T-helper 9 cell (primary cell): Measurements from ENCODE around the gene PAK5.

Experiments
- DNase-seq: peaks from one replicate; pipeline ENCODE4 v3.0.0-alpha.2; 2020

Gene PAK5

DNA sequence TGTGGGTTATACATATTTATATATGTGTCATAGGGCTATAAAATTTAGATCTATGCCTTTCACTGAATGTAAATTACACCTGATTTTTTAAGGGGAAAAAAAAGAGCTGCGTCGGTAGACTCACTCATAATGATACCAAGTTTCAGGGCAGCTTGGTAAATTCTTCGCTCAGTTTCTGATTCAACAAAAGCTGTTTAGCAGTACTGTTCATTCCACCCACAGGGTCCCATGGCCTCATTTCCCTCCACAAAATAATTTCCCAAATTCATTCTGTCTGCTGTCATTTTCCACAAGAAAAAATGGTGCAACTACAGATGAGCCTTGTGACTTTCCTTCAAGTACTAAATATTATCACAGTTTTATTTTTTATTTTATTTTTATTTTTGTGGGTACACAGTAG lies 63.7 kb downstream of the PAK5 start:
- DNase-seq: no peak

DNA sequence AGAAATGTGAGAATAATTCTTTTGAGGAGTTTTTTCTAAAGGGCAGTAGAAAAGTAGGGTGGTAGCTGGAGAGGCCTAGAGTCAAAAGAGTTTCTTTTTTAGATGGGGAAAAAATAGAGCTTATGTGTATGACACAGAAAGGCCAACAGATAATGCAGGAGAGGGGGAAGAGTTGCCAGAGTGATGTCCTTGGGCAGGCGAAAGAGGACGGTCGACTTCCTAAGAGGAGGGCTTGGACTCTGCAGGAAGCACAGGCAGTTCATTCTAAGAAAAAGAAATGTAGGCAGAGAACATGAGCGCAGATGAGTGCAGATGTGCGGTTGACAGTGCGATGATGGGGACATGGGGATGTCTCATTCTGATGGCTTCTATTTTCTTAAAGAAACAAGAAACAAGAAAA lies 68.9 kb downstream of the PAK5 start:
- DNase-seq: no peak

DNA sequence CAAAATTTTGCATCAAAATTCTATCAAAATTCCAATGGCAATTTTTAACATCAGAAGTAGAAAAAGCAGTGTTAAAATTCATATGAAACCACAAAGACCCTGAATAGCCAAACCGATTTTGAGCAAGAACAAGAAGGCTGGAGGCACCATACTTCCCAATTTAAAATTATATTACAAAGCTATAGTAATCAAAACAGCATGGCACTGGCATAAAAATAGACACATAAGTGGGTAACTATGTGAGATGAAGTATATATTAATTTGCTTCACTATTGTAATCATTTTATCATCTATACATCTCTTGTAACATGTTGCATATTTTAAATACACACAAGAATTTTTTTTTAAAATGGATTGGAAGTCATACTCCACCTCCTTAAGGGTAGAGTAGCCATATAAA lies 77.4 kb downstream of the PAK5 start:
- DNase-seq: no peak

DNA sequence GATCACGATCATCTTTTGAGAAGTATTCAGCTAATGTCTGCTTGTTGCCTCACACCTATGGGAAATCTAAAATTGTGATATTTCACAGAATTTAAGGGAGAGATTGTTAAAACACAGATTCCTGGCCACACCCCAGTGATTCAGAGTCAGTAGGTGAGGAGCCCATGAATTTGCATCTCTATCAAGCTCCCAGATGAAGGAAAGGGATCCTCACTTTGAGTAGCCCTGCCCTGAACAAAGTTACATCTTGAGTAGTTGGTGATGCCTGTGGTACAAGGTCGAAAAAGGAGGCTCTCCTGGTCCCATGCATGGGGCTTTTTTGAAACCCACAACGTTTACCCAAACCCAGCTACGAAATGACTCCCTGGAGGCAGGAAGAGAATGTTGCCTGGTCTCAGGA lies 79.5 kb downstream of the PAK5 start:
- DNase-seq: no peak

DNA sequence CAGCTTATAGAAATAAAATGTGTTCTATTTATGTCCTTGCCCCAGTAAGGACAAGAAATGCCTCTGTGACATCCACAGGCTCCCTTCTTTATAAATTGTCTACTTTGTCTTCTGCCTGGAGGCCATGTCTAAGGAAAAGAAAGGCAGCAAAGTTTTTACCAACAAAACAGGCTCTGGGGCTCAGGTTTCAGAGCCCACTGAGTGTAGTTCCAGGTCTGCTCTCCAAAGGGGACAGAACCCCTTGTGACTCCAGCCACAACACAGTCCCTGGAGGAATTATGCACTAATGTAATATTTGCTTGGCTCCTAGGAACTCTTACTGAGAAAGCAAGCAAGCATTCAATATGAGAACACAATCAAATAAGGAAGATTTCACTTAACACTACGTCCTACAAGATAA lies 80.1 kb downstream of the PAK5 start:
- no peak for DNase-seq

DNA sequence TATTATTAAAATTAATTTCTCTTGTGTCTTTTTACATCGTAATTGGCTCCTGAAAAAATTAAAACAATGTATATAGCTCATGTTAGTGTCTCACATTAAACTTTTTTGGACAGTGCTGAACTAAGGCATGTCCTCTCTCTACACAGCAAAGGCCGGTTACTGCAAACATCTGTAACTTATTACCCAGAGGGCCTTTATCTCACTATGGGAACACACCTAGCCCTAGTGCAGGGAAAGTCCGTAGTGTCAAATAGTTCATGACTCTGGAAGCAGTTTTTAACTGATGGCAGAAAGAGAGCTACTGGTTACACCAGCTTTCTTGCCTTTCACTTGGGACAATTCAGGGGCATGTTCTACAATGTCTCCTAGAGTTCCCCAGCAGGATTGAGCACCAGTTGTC lies 82.2 kb downstream of the PAK5 start:
- no peak for DNase-seq

DNA sequence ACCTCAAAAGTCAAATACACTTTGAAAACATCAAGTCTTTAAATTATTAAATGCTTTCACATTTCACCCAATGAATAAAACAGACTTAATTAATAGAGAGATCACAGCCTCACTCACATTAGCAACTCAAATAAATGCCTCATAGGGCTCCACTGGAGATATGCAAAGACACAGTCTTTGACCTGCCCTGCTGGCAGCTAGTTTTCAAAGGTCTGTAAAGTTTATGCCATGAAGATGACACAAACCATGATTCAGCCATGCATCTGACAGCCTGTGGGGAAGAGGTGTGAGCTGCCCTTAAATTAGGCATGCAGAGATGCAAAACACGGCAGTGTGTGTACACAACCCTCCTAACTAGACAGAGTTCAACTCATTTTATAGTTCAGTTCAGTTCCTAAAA lies 83.6 kb downstream of the PAK5 start:
- DNase-seq: no peak

DNA sequence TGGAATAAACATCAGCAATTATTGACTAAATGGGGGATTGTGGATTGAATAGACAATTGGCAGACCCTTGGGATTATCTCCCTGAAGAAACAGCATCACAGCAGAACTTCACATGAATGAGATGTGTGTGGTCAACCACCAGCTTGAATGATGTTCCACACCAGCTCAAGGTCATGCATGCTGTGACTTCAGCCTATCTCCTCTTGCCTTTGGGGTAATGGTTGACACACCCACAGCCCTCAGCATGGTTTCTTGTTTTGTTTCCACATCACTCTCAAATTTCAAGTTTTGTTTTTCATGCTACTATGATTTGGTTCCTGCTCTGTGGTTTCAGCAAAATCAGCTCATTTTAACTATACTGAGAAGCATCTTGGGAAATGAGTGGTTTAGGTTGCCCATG lies 94.3 kb downstream of the PAK5 start:
- no peak for DNase-seq

DNA sequence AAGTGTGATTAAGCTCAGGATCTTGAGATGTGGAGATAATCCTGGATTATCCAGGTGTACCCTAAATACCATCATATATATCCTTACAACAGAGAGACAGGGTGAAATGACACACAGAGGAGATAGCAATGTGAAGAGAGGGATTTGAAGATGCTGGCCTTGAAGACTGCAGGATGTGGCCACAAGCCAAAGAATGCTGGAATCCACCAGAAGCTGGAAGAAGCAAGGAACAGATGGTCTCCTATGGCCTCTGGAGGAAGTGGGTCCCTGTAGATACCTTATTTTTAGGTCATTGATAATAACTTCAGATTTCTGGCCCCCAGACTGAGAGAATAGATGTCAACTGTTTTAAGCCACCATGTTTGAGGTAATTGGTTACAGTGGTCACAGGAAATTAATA lies 95.0 kb downstream of the PAK5 start:
- no peak for DNase-seq

DNA sequence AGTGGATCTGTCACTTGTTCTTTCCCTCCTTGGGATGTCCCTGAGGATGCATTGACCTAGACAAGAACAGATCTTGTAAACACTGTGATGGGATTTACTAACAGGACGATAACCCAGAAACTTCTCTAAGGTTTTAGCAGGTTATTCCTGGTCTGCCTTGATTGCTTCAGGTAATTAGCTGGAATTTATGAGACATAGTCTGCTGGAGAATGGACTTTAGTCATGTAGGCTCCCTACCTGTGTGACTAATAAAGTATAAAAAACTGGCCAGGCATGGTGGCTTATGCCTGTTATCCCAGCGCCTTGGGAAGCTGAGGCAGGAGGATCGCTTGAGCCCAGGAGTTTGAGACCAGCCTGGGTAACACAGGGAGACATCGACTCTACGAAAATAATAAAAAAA lies 96.1 kb downstream of the PAK5 start:
- no peak for DNase-seq

DNA sequence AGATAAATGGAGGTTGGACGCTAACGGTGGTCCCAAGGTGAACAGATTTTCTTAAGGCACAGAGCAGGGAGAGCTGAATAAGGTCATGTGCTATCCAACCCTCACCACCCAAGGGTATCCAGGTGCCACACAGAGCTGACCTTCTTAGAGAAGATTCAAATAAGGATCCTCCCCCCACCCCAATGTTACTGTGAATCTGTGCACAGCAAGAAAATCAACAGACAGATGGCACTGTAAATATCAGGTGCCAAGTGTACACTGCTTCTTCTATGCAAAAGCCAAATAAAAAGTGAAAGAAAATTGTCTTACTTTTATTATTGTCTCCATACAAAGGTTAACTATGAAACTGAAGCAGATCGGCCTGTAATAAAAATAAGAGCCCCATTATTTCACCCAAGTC lies 96.9 kb downstream of the PAK5 start:
- DNase-seq: no peak

DNA sequence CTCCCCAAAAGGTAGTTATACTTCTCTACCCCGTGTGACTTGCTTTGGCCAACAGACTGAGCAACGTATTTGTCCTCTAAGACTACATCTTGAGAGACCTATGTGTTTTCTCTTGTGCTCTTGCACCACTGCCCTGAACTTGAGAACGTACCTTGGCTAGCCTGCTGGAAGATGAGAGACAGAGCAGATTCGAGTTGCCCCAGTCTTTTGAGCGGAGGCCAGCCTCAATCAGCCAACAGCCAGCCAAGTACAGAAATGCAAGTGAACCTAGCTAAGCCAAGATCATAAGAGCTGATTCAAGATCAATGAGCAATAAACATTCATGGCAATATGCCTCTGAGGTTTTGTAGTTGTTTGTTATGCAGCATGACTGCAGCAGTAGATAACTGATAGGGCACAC lies 98.4 kb downstream of the PAK5 start:
- no peak for DNase-seq

DNA sequence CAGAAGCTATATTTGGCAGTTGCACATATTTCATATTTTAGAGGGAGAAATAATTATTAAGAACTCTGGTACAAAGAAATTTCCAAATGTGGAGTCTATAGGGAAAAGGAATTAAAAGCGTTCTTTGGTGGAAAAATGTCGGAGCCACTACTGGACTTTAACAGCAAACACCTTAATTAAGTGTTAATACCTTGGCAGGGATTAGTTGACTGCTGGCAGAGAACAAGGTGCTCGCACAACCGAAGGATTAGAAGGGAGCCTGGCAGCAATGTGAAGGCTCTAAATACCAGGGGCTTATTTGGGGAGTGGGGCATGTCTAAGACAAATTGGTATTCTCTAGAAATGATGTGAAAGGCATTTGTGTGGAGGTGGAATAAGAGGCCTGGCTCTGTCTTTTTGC lies 98.9 kb downstream of the PAK5 start:
- no peak for DNase-seq

DNA sequence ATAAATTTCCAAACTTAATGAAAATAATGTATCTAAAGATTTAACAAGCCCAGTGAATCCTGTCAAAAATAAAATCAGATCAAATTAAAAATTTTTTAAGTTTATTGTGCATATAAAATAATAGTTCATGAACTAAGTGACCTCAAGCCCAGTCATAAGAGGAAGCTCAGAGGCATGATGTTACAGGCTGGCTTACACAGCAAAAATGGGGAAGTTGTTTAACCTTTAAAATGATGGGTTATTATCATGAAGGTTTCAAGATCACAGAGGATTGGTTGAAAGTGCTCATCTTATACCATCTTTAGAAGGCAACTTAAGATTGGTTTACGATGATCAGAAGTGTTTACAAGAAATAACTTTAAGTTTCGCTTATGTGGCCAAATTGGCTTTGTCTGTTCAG lies 102.5 kb downstream of the PAK5 start:
- DNase-seq: no peak

DNA sequence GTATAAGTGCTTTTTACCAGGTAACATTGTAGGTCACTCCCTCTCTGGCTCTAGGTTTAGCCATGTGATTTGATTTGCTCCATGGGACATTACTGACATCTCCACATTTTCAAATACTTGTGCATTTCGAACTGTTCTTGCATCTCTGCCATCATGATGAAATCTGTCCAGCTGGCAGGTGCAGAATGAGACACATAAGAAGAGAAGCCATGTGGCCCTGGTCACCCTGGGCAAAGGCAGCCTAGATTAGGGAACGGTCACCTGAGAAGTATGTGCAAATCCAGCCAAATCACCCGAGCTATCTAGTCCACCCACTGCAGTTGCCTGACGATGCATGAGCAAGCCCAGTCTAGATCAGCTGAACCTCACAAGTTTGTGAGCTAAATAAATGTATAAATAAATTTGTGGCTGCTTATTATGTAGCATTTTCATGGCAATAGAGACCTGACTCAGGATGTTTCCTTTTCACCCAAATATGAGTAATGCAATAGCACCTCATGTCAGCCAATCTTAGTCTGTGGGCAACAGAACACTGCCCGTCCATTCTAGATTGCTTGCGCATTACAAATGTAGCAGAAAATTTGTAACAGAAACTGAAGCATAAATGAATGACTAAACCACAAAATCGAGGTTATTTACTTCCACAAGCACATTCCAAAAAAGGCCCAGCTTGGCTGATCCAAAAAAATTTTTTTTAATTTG lies 115.2 kb downstream of the PAK5 start:
- DNase-seq: no peak

DNA sequence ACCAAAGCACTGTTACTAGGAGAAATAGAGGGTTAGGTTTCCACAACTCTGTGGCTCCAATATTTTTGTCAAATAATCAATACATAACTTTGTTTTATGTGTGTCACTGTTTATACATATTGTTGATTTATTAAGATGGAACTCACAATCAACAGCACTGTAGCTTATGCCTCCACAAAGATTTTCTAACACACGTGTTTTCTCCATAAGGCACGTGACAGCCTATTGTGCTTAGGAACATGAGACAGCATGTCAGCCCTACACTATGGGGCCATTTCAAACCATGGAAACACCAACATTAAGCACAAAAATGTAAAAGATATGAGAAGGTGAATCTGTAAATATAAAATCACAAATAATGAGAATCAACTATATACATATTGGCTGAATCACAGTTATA lies 127.0 kb downstream of the PAK5 start:
- no peak for DNase-seq

DNA sequence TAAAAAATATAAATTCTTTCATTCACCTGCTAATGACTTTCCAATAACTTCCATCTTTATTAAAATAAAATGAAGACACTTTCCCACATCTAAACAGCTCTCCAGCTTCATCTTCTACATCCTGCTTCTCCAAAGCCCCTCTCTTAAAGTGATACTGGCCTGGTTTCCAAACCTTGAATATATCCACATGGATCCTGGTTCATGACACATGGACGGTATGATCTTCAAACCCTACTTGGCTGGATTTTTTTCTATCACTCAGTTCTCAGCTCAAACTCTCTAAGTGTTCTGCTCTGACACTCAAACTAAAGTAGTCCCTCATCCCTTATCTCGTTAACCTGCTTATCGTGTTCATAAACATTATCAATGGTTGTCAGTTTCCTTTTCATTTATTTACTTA lies 128.2 kb downstream of the PAK5 start:
- no peak for DNase-seq

DNA sequence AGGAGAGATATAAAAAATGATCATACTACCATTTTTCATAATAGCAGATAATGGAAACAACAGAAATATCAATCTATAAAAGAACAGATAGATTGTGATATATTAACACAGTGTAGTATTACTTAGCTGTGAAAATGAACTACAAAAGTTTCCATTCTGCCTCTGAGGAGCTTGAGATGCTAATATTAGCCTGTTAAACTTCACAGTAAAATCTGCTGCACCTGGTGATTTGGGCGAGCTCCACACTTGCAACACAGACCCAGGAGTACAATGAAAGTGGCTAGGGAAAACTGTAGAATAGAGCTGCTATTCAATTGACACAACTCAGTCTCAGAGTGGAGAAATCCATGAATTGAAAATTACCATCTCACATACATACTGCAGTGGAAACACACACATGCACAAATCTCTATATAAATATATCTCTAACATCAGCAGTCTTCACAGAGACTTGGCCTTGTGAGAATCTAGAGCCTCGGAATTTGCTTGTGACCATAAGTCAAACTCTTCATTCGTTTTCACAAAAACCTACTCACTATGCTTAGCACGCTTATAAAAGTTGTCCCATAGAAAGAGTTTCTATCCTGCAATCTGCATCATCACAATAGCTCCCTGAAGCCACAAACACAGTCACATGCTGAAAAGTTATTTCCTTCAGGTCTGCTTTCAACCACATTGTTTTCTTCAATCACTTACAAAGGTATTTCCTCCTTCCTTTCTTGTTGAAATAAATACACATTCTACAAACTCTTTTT lies 133.0 kb downstream of the PAK5 start:
- no peak for DNase-seq

DNA sequence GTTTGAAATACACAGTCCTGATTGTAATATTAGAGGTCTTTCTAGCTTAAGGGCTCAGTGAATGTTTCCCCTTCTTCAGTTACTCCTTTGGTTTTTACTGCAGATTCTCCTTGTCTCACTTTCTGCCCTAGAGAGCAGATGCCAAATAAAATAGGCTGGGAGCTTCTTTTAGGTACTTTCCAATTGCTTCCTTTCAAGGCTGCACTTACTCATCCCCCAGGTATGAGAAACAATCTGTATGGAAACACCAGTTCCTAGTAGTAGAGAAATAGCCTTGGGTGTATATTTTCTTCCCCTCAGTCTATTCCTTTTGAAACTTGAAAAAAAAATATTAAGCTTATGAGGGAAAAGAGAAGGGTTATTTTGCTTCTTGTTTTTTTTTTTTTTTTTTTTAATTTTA lies 139.7 kb downstream of the PAK5 start:
- no peak for DNase-seq

DNA sequence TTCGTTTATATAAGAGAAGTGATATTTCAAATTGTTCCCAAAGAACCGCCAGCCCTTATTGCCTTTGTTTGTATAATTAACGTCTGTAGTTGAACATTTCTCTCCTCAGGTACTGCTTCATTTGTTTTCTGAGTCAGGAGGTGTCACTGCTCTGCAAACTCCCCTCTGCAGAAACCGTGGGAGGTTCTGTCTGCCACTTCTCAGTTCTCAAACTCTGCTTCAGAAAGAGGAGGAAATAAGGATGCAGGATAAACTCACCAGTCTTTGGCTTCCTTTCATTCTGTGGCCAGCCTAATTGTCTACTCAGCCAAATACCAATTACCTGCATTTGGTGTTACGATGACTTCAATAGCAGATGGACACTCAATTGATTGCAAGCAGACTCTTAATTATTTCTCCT lies 149.8 kb downstream of the PAK5 start:
- DNase-seq: no peak

DNA sequence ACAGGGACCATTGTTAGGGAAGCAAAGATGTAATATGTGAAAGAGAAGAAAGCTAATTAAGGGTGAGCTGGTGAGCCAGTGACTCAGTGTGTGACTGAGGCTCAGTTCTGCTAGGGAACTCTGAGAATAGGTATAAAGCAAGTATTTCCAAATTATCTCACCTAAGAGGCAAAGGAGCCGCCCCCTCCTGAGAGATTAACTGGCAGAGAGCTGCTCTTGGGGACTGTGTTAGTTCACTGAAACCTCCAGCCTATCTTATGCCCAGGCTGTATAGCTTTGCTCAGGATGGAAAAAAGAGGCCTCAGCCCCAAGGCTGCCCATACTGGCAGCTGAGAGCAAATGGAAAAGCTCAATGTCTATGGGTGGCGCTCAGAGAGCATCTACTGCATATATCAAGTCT lies 152.0 kb downstream of the PAK5 start:
- DNase-seq: no peak

DNA sequence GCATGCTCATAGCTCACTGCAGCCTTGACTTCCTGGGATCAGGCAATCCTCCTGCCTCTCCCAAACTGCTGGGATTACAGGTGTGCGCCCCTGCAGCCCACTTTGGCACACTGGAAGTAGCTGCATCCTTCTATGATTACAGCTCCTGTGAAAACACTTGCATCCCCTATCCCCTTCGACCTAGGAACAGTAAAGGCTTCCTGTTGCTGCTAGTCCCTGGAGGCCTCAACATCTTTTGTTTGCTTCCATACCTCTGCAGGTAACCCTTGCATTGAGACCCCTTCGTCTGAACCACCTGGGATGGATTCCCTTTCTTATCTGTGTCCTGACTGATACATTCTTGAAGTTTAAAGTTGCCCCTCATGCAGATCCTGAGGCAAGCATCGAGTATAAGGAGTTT lies 152.4 kb downstream of the PAK5 start:
- DNase-seq: no peak

DNA sequence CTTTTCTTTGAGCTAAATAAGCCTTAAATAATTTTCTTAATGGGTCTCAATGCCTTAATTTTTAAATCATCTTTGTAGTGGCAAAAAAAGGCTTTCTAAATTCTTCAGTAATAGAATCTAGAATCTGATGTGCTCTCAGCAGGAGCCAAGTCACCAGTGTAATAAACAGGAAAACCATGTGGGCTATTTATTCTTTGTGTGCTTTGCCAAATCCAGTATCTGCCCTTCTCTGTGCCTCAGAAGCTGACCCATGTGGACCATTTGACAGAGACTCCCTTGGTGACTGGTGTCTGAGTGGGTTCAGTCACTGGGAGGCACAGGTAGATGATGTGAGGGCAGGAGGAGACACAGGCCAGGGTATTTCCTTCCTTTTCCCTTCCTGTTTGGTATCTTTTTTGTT lies 152.9 kb downstream of the PAK5 start:
- DNase-seq: no peak

DNA sequence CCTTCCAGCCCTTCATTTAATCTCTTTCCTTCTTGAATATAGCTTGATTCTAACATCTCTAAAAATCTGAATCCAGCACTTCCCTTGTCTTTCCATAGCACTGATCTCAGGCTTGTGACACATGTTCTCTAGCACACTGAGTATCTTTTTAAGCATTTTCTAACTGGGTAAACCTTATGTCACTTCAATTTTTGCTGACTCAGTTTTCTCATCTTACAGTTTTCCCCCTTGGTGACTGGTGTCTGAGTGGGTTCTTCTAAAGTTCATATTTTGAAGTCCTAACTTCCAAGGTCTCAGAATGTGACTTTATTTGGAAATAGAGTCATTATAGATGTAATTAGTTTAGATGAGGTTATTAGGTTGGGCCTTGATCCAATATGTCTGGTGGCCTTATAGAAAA lies 153.9 kb downstream of the PAK5 start:
- DNase-seq: no peak

DNA sequence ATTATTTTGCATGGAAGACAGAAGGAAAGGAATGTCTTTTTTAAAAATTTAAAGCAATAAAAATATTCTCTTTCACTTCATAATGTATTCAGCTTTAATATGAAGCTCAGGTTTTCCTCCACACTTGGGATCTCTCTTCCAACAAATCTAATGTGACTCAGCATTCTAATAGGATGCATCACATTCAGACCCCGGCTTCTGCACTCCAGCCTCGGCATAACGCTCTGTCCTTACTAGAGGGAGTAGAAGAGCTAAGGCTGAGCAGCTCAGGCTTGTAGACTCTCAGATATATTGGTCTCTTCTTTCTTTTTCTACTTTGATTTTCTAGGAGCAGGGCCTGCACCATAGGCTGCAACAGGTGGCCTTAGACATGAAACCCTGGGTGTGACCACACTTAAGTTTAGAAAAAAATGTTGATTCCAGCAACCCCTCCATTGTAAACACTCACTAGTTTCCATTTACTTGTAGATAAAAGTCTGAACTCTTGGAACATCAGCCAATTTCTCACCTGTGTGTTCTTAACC lies 161.7 kb downstream of the PAK5 start:
- no peak for DNase-seq
